Stimulated activated CD8-positive, alpha-beta memory T cell treated with anti-CD3 and anti-CD28 coated beads, Interleukin-12 subunit alpha, Interleukin-12 subunit beta, amount 100 ng/mL, for 4 hours (primary cell): ENCODE measurements around the gene INIP.

Experiments used
- DNase-seq: peaks from one replicate; pipeline ENCODE4 v3.0.0-alpha.2; 2020; ENCODE audit warnings: low read depth

Gene INIP, protein sequence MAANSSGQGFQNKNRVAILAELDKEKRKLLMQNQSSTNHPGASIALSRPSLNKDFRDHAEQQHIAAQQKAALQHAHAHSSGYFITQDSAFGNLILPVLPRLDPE

DNA sequence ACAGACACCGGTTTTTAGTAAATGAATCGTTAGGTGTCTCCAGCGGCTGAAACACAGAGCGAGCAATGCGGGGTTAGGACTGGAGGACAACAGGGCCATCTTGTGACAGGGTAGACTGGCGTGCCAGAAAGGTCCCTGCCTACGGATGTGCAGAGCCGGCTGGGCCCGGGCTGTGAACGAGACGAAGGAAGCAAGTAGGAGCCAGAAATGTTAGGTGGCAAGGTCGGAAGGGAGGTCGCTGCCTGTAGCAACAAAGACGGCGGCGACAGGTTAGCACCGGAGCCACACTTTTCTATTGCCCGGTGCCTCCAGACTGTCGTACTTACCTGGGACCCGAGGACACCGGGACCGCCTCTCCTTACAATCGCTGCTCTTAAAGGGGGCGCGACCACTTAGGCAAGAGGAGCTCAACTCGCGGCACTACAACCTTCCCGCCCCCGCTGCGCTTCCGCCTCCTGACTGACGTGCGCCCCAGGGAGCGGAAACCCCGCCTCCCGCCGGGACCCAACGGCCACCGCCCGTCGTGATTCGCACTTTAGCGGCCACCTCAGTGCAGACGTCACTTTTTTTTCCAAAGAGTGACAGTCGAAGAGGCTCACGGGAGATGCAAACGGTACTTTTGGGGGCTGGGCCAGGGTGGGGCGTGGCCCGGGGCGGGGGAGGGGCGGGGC lies at the start of gene INIP:
Gene INIP (minus strand): TSS at position 457 of the 671 bp plus-strand sequence. CDS start 1,632 bp downstream, outside the sequence.
- DNase-seq: peak; percentile 97

DNA sequence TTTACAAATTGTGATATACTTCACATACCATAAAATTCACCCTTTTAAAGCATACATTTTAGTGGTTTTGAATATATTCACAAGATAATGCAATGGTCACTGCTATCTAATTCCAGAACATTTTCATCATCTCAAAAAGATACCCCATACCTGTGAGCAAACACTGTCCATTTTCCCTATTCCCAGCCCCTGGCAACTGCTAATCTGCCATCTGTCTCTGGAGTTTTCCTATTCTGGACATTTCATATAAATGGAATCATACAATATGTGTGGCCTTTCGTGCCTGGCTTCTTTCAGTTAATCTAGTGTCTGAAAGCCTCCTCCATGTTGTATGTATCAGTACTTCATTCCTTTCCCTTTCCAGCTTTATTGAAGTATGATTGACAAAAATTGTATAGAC lies 47.4 kb upstream of the INIP start:
- DNase-seq: no peak

DNA sequence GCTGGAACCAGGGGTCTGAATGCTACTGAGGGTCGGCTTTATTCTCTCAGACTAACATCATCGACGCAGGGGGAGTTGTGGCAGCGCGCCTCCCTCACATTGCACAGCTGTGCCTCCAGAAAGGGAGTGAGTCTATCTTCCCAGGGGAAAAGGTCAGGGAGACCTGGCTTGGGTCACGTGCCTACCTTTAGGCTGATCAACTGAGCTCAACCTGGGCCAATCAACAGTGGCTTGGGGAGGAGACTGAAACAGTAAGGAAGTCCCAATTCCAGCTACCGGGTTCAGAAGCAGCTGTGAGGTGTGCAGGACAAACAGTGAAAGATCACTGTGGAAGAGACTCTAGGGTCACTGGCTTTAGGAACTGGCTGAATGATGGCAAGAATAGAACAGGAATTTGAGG lies 46.9 kb upstream of the INIP start:
- DNase-seq: no peak

DNA sequence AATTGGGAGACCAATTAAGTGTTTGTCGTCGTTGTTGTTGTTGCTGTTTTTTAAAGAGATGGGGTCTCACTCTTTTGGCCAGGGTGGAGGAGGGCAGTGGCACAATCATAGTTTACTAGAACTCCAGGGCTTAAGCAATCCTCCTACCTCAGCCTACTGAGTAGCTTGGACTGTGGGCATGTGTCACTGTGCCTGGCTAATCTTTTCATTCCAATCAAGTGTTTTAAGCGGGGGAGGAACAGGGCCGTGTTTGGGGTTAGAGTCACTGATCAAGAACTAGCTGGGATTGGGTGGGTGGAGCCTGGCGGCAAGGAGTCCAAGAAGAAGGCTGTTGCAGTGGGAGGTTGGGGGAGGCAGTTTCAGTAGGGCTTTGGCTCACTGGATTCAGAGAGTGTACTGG lies 46.4 kb upstream of the INIP start:
- no peak for DNase-seq

DNA sequence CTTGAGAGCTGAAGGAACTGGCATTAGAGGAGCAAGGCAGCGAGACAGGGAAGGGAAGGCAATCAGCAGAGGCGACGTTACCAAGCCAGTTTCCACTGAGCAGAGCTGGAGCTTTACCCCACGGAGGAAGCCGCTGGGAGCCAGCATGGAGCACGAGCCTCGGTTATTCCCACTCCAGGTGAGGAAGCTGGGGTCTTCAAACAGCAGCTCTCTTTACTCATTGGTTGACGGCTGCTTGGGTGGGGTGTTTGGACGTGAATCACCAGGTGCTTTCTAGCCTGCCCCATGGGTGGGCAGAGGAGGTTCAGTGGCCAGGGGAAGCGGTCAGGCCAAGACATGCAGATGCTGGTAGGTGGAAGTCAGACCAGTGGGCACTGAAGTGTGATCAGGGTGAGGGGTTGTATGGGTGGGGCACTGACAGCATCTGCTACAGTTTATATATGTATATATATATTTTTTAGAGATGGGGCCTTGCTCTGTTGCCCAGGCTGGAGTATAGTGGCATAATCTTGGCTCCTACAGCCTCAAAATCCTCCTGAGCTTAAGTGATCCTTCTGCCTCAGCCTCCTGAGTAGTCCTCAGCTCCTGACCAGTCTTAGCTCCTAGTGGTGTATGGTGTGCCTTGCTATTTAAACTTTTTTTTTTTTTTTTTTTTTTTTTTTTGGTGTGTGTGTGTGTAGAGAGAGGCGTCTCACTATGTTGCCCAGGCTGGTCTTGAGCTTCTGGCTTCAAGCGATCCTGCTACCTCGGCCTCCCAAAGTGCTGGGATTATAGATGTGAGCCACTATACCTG lies 45.0 kb upstream of the INIP start:
- DNase-seq: no peak

DNA sequence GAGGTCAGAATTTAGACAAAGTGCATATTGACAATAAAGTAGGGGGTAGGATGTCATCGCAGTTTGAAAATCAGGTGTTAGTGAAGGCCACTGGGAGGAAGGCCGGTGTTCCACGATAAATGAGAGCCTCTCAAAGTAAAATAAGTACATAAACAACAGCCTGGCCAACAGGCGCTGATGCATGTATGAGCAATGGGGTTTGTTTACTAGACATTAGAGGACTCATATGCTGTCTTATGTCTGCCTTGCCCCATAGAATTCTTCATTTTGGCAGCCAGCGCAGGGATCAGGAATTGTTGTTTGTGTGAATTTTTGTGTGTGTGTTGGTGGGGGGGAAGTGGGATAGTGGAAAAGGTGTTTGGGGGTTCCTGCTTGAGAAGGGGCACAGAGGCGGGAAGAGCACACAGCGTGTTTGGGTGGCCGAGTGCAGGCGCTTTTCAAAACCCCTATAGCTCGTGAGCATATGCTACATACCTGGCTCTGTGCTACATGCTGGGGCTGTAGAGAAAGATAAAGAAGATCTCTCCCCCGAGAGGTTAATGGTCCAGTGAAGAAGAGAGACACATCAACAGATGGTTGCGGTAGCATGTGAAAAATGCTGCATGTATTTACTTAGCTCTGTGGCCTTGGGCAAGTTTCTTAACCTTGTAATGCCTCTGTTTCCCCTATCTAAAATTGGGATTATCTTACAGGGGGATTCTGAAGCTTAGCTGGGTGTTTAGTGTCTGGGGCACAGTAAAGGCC lies 44.2 kb upstream of the INIP start:
- no peak for DNase-seq

DNA sequence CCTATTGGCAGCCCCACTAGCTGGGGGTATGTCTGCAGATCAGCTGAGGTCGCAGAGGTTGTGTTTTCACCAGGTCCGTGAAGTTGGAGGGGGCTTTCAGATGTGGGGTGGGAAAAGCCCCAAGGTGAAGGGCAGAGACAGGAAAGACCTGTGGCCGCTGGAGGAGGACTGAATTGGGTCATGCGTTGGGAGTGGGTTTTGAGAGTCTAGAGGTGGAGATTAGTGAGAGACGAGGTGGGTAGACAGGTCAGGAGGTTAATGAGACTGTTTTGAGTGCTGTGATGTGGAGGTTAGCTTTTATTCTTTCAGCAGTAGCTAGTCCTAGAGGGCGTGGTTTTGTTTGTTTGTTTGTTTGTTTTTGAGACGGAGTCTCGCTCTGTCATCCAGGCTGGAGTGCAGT lies 42.9 kb upstream of the INIP start:
- no peak for DNase-seq

DNA sequence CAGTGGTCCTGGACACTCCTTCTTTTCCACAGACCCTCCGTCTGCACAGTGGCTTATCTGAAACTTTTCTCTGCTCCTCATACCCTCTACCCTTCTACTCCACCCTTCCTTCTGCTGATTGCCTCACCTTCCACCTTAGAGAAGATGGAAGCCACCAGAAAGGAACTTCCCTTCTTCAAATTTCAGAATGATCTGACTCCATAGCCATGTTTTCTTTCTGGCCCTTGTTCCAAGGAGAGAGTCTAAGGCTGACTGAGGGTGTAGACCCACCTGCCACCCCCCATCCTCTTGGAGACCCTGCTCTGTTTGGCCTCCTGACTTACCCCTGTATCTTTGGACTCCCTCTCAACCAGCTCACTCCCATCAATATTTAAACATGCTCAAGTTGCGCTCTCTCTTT lies 40.0 kb upstream of the INIP start:
- DNase-seq: no peak

DNA sequence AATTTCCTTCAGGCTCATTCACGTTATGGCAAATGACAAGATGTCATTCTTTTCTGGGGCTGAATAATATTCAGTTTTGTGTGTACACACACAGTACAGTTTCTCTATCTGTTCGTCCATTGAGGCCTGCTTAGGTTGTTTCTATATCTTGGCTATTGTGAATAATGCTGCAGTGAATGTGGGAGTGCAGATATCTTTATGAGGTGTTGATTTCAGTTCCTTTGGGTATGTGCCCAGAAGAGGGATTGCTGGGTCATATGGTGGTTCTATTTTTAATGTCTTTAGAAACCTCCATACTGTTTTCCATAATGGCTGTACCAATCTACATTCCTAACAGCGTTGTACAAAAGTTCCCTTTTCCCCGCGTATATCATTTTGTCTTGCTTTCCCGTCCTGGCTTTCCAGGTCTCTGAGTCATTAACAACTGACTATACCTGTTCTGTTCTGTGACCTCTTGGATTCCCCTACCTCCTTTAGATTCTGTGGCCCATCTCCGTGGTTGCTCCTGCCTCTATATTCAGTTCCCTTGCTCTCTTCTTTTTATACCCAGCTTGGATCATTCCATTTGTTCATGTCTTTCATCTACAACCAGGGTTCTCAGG lies 39.5 kb upstream of the INIP start:
- no peak for DNase-seq

DNA sequence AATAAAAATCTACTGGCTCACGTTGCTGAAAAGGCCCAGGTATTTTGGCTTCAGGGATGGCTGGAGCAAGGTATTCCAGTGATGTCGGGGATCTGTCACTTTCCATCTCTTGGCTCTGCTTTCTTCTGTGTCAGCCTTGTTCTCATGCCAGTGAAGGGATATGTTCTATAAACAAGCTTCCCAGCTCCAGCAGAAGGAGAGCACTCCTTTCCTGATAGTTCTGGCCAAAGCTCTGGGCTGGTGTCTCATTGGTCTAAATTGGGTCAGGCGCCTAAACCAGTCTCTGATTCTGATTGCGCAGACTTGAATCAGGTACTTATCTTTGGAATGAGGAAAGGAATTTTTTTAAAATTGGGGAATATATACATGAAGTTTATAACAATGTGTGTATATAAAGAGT lies 37.8 kb upstream of the INIP start:
- DNase-seq: no peak

DNA sequence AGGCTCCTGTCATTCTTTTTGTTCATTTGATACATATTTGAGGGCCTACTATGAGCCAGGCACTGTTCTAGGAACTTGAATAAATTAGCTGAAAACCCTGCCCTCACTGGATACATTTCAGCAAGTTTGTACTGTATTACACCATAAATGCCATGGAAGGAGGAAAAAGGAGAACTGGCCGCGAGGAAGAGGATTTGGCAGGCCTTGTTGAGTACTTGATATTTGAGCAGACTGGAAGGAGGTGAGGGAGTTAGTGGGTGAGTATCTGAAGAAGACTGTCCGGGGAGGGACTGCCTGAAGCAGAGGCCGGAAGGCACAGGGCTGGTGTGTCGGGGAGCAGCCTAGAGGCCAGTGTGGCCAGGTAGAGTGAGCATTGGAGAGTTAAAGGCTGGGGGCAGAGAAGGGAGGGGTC lies 37.1 kb upstream of the INIP start:
- no peak for DNase-seq

DNA sequence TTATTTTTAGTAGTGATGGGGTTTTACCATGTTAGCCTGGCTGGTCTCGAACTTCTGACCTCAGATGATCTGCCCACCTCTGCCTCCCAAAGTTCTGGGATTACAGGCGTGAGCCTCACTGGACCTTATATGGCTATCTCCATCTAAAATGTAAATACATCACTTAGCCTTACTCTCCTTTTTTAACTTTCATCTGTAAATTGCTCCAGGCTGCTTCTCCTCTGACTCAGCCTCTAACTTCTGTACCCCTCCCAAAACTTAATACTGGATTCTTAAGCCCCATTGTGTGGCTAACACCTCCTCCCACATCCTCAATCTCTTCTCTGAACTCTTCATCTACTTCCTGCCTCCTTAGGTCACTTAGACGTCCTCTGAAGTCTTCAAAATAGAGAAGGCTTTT lies 36.7 kb upstream of the INIP start:
- no peak for DNase-seq

DNA sequence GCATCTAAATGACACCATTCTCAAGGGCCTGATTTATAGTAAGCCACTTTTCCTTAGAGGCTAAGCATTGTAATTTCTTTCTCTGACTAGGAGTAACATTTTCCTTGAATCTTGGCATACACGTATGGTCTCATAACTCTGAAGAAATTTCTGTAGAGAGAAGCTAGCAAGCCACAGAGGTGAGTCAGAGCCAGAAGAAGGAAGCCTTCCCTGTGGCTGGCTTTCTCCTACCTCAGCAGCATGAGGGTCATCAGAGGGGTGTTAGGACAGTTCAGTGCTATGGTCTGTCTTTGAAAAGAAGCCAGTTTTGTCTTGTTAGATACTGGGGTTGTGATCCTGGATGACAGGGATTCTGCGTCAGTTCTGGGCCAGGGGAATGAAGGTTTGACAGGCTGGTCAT lies 35.8 kb upstream of the INIP start:
- DNase-seq: no peak

DNA sequence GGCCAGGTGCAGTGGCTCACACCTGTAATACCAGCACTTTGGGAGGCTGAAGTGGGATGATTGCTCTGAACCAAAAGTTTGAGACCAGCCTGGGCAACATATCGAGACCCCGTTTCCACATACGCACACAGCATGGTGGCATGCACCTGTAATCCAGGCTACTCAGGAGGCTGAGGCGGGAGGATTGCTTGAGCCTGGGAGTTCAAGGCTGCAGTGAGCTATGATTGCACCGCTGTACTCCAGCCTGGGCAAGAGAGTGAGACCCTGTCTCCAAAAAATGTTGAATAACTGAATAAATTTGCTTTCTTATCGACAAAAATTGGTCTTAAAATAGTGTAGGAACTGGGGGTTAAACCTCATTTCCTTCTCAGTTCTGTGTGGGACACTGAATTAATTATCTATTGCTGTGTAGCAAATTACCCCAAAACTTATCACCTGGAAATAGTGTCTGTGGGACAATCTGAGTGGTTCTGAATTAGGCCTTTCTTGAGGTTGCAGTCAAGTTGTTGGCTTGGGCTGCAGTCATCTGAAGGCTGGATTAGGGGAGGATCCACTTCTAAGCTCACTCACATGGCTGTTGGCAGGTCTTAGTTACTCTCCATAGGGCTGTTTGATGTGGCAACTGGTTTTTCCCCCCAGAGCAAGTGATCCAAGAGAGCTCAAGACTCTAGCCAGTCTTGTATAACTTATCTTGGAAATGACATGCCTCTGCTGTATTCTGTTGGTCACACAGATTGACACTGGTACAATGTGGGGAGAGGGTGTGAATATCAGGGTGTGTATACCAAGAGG lies 34.6 kb upstream of the INIP start:
- no peak for DNase-seq

DNA sequence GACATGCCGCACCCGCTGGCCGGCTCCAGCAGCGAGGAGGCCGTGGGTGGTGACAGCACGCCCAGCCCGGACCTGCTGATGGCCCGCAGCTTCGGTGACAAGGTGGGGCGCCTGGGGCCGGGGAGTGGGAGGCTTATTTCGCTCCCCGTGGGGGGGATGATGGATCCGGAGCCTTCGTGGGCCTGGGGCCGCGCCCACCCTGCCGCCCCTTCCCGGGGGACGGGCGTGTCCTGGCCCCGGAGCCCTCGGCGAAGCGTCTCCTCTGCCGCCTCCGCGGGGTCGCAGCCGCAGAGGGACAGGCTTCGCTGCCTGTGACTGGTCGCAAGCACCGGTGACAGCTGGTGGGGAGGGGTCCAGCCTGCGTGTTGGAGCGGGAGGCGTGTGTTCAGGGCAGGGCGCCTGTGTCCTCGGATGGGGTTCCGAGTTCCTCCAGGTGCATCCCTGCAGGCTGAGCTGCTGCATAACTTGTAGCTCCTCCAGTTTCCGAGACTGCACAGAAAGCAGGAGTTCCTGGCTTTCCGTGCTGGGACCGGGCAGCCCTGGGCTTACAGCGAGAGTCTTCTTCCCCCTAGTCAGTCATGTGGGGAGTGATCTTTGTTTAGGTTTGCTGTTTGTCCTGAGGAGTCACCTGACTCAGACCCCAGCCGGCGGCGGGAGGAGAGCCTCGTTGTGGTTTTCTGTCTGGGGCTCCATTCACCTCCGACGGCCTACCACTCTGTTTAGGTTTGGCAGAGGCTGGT lies 33.3 kb upstream of the INIP start:
- DNase-seq: peak; percentile 10

DNA sequence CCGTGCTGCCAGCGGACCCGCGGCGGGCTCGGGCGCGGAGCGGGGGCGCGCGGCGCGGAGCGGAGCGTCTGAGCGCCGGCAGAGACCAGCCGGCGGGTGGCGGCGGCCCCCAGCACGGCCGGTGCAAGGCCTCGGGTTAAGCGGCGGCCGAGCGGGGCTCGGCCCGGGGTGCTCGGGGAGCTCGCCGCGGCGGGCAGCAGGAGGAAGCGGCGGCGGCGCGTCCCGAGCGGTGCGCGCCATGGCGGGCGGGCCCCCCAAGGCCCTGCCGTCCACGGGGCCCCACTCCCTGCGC lies 32.8 kb upstream of the INIP start:
- no peak for DNase-seq

DNA sequence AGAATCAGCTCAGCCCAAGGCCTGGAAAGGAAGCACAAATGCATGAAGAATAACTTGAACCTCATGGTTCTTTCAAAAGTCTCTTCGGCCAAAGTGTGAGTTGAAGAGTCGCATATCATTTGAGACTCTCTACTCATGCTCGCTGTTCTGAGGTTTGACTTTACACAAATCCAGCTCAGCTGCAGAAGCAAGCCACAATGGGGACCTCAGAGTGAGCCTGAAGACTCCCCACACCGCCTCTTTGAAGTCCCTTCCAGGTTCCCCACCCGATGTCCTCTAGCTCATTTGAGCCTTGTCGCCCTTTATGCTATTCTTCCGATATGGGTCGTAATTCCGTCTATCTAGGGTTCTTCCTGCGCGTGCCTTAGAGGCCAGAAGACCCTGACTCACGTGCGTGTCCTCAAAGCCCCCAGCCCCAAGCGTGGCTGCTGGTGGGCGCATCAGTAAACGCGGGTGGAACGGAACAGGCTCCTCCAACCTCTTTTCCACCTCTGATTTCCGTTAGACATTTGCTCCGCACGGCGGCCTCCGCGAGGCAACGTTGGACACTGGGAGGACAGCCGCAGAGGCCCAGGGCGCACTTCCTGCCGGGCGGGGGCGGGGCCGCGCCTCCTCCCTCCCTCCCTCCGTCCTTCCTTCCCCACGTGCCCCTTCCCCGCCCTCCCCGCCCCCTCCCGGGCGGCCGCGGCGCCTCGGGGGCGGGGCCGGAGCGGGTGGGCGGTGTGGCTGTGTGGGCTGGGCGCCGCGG lies 32.3 kb upstream of the INIP start, which contains the start of gene SNX30:
Gene SNX30 (plus strand): TSS at position 745 of the 748 bp plus-strand sequence. CDS start 242 bp downstream, outside the sequence.
- peak; percentile 69 for DNase-seq

DNA sequence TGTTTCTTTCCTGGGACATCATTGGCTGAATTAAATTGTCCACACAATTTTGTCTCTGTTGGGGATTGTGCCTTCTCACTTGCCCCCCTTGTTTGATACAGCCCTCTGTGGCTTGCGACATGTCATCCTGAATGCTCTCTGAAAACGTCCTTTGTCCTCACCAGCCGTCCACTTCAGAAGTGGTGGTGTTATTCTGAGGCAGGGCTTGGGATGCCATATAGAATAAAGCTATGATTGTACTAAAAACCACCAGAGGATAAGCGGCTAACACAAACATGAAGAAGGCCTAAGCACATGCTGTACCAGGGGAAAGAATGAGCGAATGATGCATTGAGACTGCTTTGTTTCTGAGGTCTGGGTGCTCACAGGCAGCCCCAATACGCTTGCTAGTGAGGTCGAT lies 29.2 kb upstream of the INIP start:
- no peak for DNase-seq

DNA sequence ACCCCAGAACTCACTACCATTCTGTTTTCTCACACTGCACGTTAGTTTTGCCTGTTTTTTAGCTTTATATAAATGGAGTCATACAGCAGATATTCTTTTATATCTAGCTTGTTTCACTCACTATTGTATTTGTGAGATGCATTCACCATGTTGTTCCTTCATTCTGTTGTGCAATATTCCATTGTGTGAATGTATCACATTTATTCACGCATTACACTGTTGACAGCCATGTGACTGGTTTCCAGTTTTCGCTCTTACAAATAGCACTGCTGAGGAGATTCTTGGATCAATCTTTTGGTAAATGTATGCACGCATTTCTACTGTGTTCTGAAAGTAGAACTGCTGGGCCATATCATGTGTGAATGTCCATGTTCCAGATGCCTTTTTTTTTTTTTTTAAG lies 26.3 kb upstream of the INIP start:
- no peak for DNase-seq

DNA sequence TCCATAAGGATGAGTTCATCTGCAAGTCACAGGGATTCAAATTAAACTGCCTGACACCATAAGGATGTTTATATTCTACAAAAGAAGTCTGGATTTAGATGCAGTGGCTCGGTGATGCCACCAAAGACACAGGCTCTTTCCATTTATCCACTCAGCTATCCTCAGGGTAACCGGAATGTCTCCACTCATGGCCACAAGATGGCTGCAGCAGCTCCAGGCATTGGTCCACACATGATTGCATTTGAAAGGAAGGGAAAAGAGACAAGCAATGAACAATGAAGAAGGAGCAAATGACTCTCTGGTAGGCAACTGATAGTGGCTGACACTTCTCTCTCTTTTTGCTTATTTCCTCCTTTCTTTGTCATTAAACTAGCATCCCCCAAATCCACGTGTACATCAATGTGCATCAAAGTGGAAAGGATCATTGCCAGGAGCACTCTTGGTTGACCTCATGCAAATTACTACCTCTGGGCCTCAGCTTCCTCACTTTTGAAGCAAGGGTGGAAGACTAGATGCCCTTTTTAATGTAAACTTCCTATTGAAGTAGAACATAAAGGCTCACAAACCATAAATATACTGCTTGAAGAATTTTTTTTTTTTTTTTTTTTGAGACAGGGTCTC lies 25.4 kb upstream of the INIP start:
- DNase-seq: no peak
